VCaP (cell line): ENCODE data around the gene ABCA5.
"Not testable (repeated sequence)": the region's sequence is repeated elsewhere in the genome, so short reads cannot be mapped to it uniquely, and the experiment has no call there.

Experiments used
- H3K27ac ChIP-seq: fragments of 450-650 bp; 2 replicates; pipeline ENCODE4 v1.5.1; 2017
- CTCF ChIP-seq: fragments of 450-650 bp; conservative IDR thresholded peaks from 2 replicates; pipeline ENCODE4 v1.5.1; 2017; ENCODE audit warnings: mild to moderate bottlenecking, moderate library complexity

The ABCA5 gene

GRCh38 chr17:69207151-69207550 lies 119.8 kb downstream of the ABCA5 start:
- TF ChIP-seq CTCF = no peak
- H3K27ac ChIP-seq = no peak overlapping the region

GRCh38 chr17:69198238-69198637 lies 128.7 kb downstream of the ABCA5 start:
- H3K27ac ChIP-seq = no peak overlapping the region
- TF ChIP-seq CTCF = no peak

- not testable (repeated sequence) for H3K27ac ChIP-seq
Measured at GRCh38 chr17:69196105-69196653, 130.8 kb downstream of the ABCA5 start.
